GM23338 (cell line): ENCODE measurements around the gene CTNNA3. TPM values are rescaled to one million over a fixed set of nuclear protein-coding genes. Genes with fewer than 3 reads are reported as not detected.

ENCODE experiments used
- ATAC-seq: fragments of 200-7000 bp; cut with Tn5 transposase; 3 replicates; pipeline ENCODE4 v1.9.1; 2020
- DNase-seq: peaks from one replicate; pipeline ENCODE4 v3.0.0-alpha.2; 2015; ENCODE audit warnings: low spot score
- H2AFZ ChIP-seq: fragments of 200-600 bp; sonication (generic); 2 replicates; pipeline ENCODE4 v1.8.0; 2016; ENCODE audit warnings: antibody characterized with exemption, mild to moderate bottlenecking, moderate library complexity
- H3F3A ChIP-seq: fragments of 200-600 bp; sonication (generic); replicated peaks from 2 replicates; pipeline ENCODE4 v1.8.0; 2017; ENCODE audit warnings: antibody characterized with exemption, mixed run types, low read depth
- H3K27ac ChIP-seq: fragments of 200-600 bp; sonication (generic); 2 replicates; pipeline ENCODE4 v1.6.1; 2016; ENCODE audit warnings: low read depth
- H3K27me3 ChIP-seq: fragments of 200-600 bp; sonication (generic); 2 replicates; pipeline ENCODE4 v1.8.0; 2016; ENCODE audit warnings: mild to moderate bottlenecking, mixed run types, moderate library complexity; ENCODE audit not compliant: insufficient read depth
- H3K36me3 ChIP-seq: fragments of 200-600 bp; sonication (generic); 2 replicates; pipeline ENCODE4 v1.8.0; 2016; ENCODE audit warnings: mild to moderate bottlenecking; ENCODE audit not compliant: insufficient read depth
- H3K4me1 ChIP-seq: fragments of 200-600 bp; sonication (generic); 2 replicates; pipeline ENCODE4 v1.8.0; 2016; ENCODE audit warnings: mild to moderate bottlenecking, moderate library complexity; ENCODE audit not compliant: insufficient read depth
- H3K4me2 ChIP-seq: fragments of 200-600 bp; sonication (generic); 2 replicates; pipeline ENCODE4 v1.7.1; 2017; ENCODE audit warnings: mixed run types
- H3K4me3 ChIP-seq: fragments of 200-600 bp; sonication (generic); 2 replicates; pipeline ENCODE4 v1.6.1; 2016; ENCODE audit warnings: mixed run types
- H3K79me2 ChIP-seq: fragments of 200-600 bp; sonication (generic); replicated peaks from 2 replicates; pipeline ENCODE4 v1.8.0; 2017; ENCODE audit warnings: mild to moderate bottlenecking; ENCODE audit not compliant: insufficient read depth
- H3K9me2 ChIP-seq: fragments of 200-600 bp; sonication (generic); 2 replicates; pipeline ENCODE4 v1.8.0; 2017; ENCODE audit not compliant: insufficient read depth
- H4K20me1 ChIP-seq: fragments of 200-600 bp; sonication (generic); replicated peaks from 2 replicates; pipeline ENCODE4 v1.8.0; 2017; ENCODE audit warnings: mild to moderate bottlenecking; ENCODE audit not compliant: insufficient read depth
- H3K27ac Mint-ChIP-seq: 2 replicates; pipeline ENCODE4 v1.8.0; 2020; ENCODE audit warnings: inconsistent platforms, mild to moderate bottlenecking, moderate library complexity, mixed read lengths
- H3K27me3 Mint-ChIP-seq: 3 replicates; pipeline ENCODE4 v1.8.0; 2022; ENCODE audit warnings: low read depth, mild to moderate bottlenecking, moderate library complexity, mixed read lengths, inconsistent platforms; ENCODE audit not compliant: insufficient read depth, poor library complexity
- H3K36me3 Mint-ChIP-seq: 3 replicates; pipeline ENCODE4 v1.8.0; 2021; ENCODE audit warnings: low read depth, mild to moderate bottlenecking, inconsistent platforms, moderate library complexity, mixed read lengths
- H3K4me1 Mint-ChIP-seq: 3 replicates; pipeline ENCODE4 v1.8.0; 2020; ENCODE audit warnings: mild to moderate bottlenecking, inconsistent platforms, mixed read lengths
- H3K4me3 Mint-ChIP-seq: 3 replicates; pipeline ENCODE4 v1.8.0; 2021; ENCODE audit warnings: moderate library complexity, mild to moderate bottlenecking, inconsistent platforms, mixed read lengths
- H3K9me3 Mint-ChIP-seq: 3 replicates; pipeline ENCODE4 v1.8.0; 2020; ENCODE audit warnings: moderate library complexity, mild to moderate bottlenecking, inconsistent platforms, mixed read lengths
- CREB1 ChIP-seq: fragments of 250-450 bp; sonication (Bioruptor Pico); IDR thresholded peaks from 2 replicates; pipeline ENCODE4 v1.5.0; 2020; ENCODE audit warnings: low read depth, mild to moderate bottlenecking, moderate library complexity
- EZH2 ChIP-seq: fragments of 200-600 bp; sonication (generic); IDR thresholded peaks from one replicate; pipeline ENCODE4 v1.8.0; 2017; ENCODE audit warnings: antibody characterized with exemption, mild to moderate bottlenecking, low read depth; ENCODE audit not compliant: unreplicated experiment
- EZH2phosphoT487 ChIP-seq: fragments of 200-600 bp; sonication (generic); IDR thresholded peaks from one replicate; pipeline ENCODE4 v1.8.1; 2018; ENCODE audit warnings: antibody characterized with exemption; ENCODE audit not compliant: unreplicated experiment
- JUNB ChIP-seq: IDR thresholded peaks from one replicate; pipeline ENCODE4 v1.6.1; 2016; ENCODE audit warnings: antibody characterized with exemption; ENCODE audit not compliant: unreplicated experiment
- NANOG ChIP-seq: IDR thresholded peaks from 2 replicates; pipeline ENCODE4 v1.6.1; 2016; ENCODE audit warnings: antibody characterized with exemption, borderline replicate concordance
- POLR2AphosphoS5 ChIP-seq: IDR thresholded peaks from 2 replicates; pipeline ENCODE4 v1.6.1; 2016; ENCODE audit warnings: antibody characterized with exemption, low read depth
- STAT1 ChIP-seq: IDR thresholded peaks from one replicate; pipeline ENCODE4 v1.6.1; 2016; ENCODE audit warnings: antibody characterized with exemption; ENCODE audit not compliant: unreplicated experiment
- ZNF114 ChIP-seq: fragments of 250-450 bp; sonication (Bioruptor Pico); IDR thresholded peaks from 2 replicates; pipeline ENCODE4 v1.5.0; 2020; ENCODE audit warnings: mild to moderate bottlenecking, moderate library complexity
- ZNF331 ChIP-seq: fragments of 250-450 bp; sonication (Bioruptor Pico); IDR thresholded peaks from 2 replicates; pipeline ENCODE4 v1.5.0; 2020; ENCODE audit warnings: low read depth, mild to moderate bottlenecking, moderate library complexity
- polyA plus RNA-seq: library from polyadenylated mRNA; unstranded; fragments of >200 nt; fragmentation: Nextera tagmentation; extraction: Ambion mirVana; gene quantifications from 2 replicates; pipeline ENCODE4 v1.2.1, GENCODE V29; 2016
- total RNA-seq: library from RNA; depleted of rRNA; stranded (reverse); fragments of >200 nt; shearing (Covaris generic); gene quantifications from 2 replicates; pipeline ENCODE4 v1.2.3, GENCODE V29; 2014
- TF ChIP-seq, protein P1 (sequence below): IDR thresholded peaks from one replicate; pipeline ENCODE4 v1.6.1; 2018; ENCODE audit warnings: antibody characterized with exemption; ENCODE audit not compliant: unreplicated experiment
- TF ChIP-seq, protein P2 (sequence below): fragments of 250-450 bp; sonication (Bioruptor Pico); IDR thresholded peaks from 2 replicates; pipeline ENCODE4 v1.5.0; 2020; ENCODE audit warnings: mild to moderate bottlenecking, moderate library complexity
- TF ChIP-seq, protein P3 (sequence below): IDR thresholded peaks from 2 replicates; pipeline ENCODE4 v1.6.1; 2016; ENCODE audit warnings: antibody characterized with exemption
- TF ChIP-seq, protein P4 (sequence below), 2 experiments: fragments of 200-600 bp in 1 of 2; sonication (generic) in 1 of 2; conservative IDR thresholded peaks; 2 replicates each; pipeline versions ENCODE4 v1.5.1 to v1.6.1; 2016 to 2017; ENCODE audit warnings: antibody characterized with exemption in 2 of 2, low read depth in 2 of 2, mild to moderate bottlenecking in 2 of 2, moderate library complexity in 1 of 2

Gene CTNNA3
- total and polyA plus RNA-seq, 2 experiments from 2014 or later = 0.71 to 3.3 TPM

DNA sequence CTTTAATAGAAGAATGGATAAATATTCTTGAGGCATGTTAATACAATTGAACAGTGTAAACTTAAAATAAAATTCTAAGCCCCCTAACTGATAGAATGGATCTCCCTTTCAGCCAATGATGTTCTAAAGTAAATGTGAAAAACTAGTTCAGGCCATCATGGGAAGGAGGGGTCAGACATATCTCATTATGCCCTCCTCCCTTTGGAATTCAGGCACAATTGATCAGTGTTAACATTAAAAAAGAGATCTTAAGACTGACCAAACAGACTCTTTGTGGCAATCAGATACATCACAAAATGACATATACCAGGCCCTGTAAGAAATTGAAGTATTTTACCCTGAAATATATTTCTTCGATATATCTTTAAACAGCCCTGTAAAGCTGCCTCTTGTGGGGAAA is 1453.1 kb downstream of the CTNNA3 start:
- H3K4me3 Mint-ChIP-seq = no peak overlapping the region
- peaks cover 24% of the 10 kb centered on the region for H3K4me1 Mint-ChIP-seq
- H3K9me3 Mint-ChIP-seq = peaks cover 8% of the 10 kb centered on the region; the same call in 2 of the 3 replicates
- Histone ChIP-seq H4K20me1 (no peaks in the 10 kb centered on the region), H3K4me3 (no peak overlapping the region), H3K79me2 (no peaks in the 10 kb centered on the region), H3K27ac (no peak overlapping the region), H3K36me3 (no peaks in the 10 kb centered on the region), H3K27me3 (no peaks in the 10 kb centered on the region), H3K9me2 (peaks cover 8% of the 10 kb centered on the region; the same call in 1 of the 2 replicates), H3K4me1 (peaks cover 12% of the 10 kb centered on the region), H3F3A (no peaks in the 10 kb centered on the region), H3K4me2 (no peak overlapping the region), H2AFZ (no peak overlapping the region)
- peak; percentile 66 for ATAC-seq
- peak; percentile 37 for DNase-seq
- H3K27me3 Mint-ChIP-seq = no peaks in the 10 kb centered on the region
- TF ChIP-seq, protein P1, sequence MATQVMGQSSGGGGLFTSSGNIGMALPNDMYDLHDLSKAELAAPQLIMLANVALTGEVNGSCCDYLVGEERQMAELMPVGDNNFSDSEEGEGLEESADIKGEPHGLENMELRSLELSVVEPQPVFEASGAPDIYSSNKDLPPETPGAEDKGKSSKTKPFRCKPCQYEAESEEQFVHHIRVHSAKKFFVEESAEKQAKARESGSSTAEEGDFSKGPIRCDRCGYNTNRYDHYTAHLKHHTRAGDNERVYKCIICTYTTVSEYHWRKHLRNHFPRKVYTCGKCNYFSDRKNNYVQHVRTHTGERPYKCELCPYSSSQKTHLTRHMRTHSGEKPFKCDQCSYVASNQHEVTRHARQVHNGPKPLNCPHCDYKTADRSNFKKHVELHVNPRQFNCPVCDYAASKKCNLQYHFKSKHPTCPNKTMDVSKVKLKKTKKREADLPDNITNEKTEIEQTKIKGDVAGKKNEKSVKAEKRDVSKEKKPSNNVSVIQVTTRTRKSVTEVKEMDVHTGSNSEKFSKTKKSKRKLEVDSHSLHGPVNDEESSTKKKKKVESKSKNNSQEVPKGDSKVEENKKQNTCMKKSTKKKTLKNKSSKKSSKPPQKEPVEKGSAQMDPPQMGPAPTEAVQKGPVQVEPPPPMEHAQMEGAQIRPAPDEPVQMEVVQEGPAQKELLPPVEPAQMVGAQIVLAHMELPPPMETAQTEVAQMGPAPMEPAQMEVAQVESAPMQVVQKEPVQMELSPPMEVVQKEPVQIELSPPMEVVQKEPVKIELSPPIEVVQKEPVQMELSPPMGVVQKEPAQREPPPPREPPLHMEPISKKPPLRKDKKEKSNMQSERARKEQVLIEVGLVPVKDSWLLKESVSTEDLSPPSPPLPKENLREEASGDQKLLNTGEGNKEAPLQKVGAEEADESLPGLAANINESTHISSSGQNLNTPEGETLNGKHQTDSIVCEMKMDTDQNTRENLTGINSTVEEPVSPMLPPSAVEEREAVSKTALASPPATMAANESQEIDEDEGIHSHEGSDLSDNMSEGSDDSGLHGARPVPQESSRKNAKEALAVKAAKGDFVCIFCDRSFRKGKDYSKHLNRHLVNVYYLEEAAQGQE = no peak
- TF ChIP-seq, protein P2, sequence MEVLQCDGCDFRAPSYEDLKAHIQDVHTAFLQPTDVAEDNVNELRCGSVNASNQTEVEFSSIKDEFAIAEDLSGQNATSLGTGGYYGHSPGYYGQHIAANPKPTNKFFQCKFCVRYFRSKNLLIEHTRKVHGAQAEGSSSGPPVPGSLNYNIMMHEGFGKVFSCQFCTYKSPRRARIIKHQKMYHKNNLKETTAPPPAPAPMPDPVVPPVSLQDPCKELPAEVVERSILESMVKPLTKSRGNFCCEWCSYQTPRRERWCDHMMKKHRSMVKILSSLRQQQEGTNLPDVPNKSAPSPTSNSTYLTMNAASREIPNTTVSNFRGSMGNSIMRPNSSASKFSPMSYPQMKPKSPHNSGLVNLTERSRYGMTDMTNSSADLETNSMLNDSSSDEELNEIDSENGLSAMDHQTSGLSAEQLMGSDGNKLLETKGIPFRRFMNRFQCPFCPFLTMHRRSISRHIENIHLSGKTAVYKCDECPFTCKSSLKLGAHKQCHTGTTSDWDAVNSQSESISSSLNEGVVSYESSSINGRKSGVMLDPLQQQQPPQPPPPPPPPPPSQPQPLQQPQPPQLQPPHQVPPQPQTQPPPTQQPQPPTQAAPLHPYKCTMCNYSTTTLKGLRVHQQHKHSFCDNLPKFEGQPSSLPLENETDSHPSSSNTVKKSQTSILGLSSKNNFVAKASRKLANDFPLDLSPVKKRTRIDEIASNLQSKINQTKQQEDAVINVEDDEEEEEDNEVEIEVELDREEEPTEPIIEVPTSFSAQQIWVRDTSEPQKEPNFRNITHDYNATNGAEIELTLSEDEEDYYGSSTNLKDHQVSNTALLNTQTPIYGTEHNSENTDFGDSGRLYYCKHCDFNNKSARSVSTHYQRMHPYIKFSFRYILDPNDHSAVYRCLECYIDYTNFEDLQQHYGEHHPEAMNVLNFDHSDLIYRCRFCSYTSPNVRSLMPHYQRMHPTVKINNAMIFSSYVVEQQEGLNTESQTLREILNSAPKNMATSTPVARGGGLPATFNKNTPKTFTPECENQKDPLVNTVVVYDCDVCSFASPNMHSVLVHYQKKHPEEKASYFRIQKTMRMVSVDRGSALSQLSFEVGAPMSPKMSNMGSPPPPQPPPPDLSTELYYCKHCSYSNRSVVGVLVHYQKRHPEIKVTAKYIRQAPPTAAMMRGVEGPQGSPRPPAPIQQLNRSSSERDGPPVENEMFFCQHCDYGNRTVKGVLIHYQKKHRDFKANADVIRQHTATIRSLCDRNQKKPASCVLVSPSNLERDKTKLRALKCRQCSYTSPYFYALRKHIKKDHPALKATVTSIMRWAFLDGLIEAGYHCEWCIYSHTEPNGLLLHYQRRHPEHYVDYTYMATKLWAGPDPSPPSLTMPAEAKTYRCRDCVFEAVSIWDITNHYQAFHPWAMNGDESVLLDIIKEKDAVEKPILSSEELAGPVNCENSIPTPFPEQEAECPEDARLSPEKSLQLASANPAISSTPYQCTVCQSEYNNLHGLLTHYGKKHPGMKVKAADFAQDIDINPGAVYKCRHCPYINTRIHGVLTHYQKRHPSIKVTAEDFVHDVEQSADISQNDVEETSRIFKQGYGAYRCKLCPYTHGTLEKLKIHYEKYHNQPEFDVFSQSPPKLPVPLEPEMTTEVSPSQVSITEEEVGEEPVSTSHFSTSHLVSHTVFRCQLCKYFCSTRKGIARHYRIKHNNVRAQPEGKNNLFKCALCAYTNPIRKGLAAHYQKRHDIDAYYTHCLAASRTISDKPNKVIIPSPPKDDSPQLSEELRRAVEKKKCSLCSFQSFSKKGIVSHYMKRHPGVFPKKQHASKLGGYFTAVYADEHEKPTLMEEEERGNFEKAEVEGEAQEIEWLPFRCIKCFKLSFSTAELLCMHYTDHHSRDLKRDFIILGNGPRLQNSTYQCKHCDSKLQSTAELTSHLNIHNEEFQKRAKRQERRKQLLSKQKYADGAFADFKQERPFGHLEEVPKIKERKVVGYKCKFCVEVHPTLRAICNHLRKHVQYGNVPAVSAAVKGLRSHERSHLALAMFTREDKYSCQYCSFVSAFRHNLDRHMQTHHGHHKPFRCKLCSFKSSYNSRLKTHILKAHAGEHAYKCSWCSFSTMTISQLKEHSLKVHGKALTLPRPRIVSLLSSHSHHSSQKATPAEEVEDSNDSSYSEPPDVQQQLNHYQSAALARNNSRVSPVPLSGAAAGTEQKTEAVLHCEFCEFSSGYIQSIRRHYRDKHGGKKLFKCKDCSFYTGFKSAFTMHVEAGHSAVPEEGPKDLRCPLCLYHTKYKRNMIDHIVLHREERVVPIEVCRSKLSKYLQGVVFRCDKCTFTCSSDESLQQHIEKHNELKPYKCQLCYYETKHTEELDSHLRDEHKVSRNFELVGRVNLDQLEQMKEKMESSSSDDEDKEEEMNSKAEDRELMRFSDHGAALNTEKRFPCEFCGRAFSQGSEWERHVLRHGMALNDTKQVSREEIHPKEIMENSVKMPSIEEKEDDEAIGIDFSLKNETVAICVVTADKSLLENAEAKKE (CRISPR knock-in tag) = no peak
- no peak for TF ChIP-seq POLR2AphosphoS5
- no peak for TF ChIP-seq JUNB
- no peak for TF ChIP-seq ZNF114 (CRISPR knock-in tag)
- TF ChIP-seq CREB1 (CRISPR knock-in tag) = no peak
- TF ChIP-seq, protein P3, sequence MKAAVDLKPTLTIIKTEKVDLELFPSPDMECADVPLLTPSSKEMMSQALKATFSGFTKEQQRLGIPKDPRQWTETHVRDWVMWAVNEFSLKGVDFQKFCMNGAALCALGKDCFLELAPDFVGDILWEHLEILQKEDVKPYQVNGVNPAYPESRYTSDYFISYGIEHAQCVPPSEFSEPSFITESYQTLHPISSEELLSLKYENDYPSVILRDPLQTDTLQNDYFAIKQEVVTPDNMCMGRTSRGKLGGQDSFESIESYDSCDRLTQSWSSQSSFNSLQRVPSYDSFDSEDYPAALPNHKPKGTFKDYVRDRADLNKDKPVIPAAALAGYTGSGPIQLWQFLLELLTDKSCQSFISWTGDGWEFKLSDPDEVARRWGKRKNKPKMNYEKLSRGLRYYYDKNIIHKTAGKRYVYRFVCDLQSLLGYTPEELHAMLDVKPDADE = no peak
- no peak for TF ChIP-seq STAT1
- no peak for TF ChIP-seq NANOG
- TF ChIP-seq EZH2phosphoT487 = no peak
- TF ChIP-seq ZNF331 (CRISPR knock-in tag) = no peak
- TF ChIP-seq, protein P4, sequence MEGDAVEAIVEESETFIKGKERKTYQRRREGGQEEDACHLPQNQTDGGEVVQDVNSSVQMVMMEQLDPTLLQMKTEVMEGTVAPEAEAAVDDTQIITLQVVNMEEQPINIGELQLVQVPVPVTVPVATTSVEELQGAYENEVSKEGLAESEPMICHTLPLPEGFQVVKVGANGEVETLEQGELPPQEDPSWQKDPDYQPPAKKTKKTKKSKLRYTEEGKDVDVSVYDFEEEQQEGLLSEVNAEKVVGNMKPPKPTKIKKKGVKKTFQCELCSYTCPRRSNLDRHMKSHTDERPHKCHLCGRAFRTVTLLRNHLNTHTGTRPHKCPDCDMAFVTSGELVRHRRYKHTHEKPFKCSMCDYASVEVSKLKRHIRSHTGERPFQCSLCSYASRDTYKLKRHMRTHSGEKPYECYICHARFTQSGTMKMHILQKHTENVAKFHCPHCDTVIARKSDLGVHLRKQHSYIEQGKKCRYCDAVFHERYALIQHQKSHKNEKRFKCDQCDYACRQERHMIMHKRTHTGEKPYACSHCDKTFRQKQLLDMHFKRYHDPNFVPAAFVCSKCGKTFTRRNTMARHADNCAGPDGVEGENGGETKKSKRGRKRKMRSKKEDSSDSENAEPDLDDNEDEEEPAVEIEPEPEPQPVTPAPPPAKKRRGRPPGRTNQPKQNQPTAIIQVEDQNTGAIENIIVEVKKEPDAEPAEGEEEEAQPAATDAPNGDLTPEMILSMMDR (conservative IDR thresholded peaks at IDR 0.05; ENCODE audit: low read depth in 2 of 2) = no peak
- TF ChIP-seq EZH2 = no peak
- H3K36me3 Mint-ChIP-seq = peaks cover 4% of the 10 kb centered on the region; the same call in 1 of the 3 replicates
- no peak overlapping the region for H3K27ac Mint-ChIP-seq
